HepG2 (cell line): Measurements from ENCODE around the gene XRCC5. TPM values are rescaled to one million over a fixed set of nuclear protein-coding genes. Genes with fewer than 3 reads are reported as not detected.

ENCODE experiments used
- ATAC-seq: fragments of 200-7000 bp; cut with Tn5 transposase; 3 replicates; pipeline ENCODE4 v1.9.1; 2020; ENCODE audit warnings: mild to moderate bottlenecking, moderate library complexity
- BruUV-seq: library from RNA; stranded (reverse); fragments of 400-500 nt; replicated peaks from 2 replicates; lab custom pipeline; 2021; lab: Mats Ljungman, UMichigan
- CTCF ChIA-PET: fragments of 300-600 bp; formaldehyde crosslinking; extraction: SDS; loops from one replicate; lab custom pipeline; 2021; ENCODE audit warnings: low total read pairs, inconsistent platforms, low intra/inter-chr PET ratio; lab: Yijun Ruan, JAX
- POLR2A ChIA-PET: fragments of 350-600 bp; sonication (Branson Sonifier 250); formaldehyde crosslinking; loops from one replicate; lab custom pipeline; 2020; ENCODE audit warnings: antibody characterized with exemption, inconsistent platforms; lab: Yijun Ruan, JAX
- DNase-seq: peaks from one replicate; pipeline ENCODE4 v3.0.0-alpha.2; 2015; ENCODE audit warnings: low spot score
- FAIRE-seq: peaks from 3 replicates; lab custom pipeline; 2011; peaks lifted over from hg19 to GRCh38; lab: Jason Lieb, UNC
- H2AFZ ChIP-seq: one replicate; pipeline ENCODE4 v1.6.1; 2011; ENCODE audit warnings: low read length, inconsistent platforms
- H3K27ac ChIP-seq: fragments of 300-600 bp; 3 replicates; pipeline ENCODE4 v1.8.0; 2011; ENCODE audit warnings: mixed run types, mild to moderate bottlenecking, mixed read lengths, low read length, inconsistent platforms; ENCODE audit not compliant: insufficient read depth; ENCODE audit errors: extremely low read length
- H3K27me3 ChIP-seq, 2 experiments: fragments of 200-600 bp in 1 of 2; 2 replicates in 1 of 2; 3 replicates in 1 of 2; pipeline versions ENCODE4 v1.6.0 to v1.8.0; 2011; ENCODE audit warnings: low read length in 2 of 2, mild to moderate bottlenecking in 2 of 2, moderate library complexity in 2 of 2, inconsistent platforms in 1 of 2; ENCODE audit not compliant: insufficient read depth in 2 of 2, control insufficient read depth in 1 of 2
- H3K36me3 ChIP-seq, 2 experiments: fragments of 200-600 bp in 1 of 2; replicated peaks in 1 of 2; 2 replicates in 1 of 2; 3 replicates in 1 of 2; pipeline versions ENCODE4 v1.5.1 to v1.8.0; 2011; ENCODE audit warnings: low read length in 2 of 2, inconsistent platforms in 1 of 2; ENCODE audit not compliant: insufficient read depth in 2 of 2, control insufficient read depth in 1 of 2
- H3K4me1 ChIP-seq: 2 replicates; pipeline ENCODE4 v1.5.1; 2012; ENCODE audit warnings: low read length, inconsistent platforms; ENCODE audit not compliant: insufficient read depth
- H3K4me2 ChIP-seq: 2 replicates; pipeline ENCODE4 v1.6.0; 2011; ENCODE audit warnings: low read depth, low read length, inconsistent platforms
- H3K4me3 ChIP-seq, 3 experiments: fragments of 200-600 bp in 1 of 3; sonication (generic), shearing (Covaris generic) in 1 of 3; replicated peaks in 1 of 3; 2 replicates each; pipeline ENCODE4 v1.5.1; 2011 to 2016; ENCODE audit warnings: low read length in 3 of 3, inconsistent platforms in 2 of 3, low read depth in 2 of 3, mild to moderate bottlenecking in 2 of 3, control low read depth in 1 of 3, mixed read lengths in 1 of 3; ENCODE audit not compliant: insufficient read depth in 1 of 3
- H3K79me2 ChIP-seq: one replicate; pipeline ENCODE4 v1.6.1; 2011; ENCODE audit warnings: low read length, inconsistent platforms; ENCODE audit not compliant: insufficient read depth
- H3K9ac ChIP-seq: 2 replicates; pipeline ENCODE4 v1.6.0; 2011; ENCODE audit warnings: mild to moderate bottlenecking, low read depth, low read length, inconsistent platforms; ENCODE audit not compliant: insufficient read depth
- H3K9me3 ChIP-seq: 2 replicates; pipeline ENCODE4 v1.5.1; 2012; ENCODE audit warnings: mild to moderate bottlenecking, low read length
- H4K20me1 ChIP-seq: 2 replicates; pipeline ENCODE4 v1.6.0; 2011; ENCODE audit warnings: inconsistent platforms, mild to moderate bottlenecking, low read length, moderate library complexity; ENCODE audit not compliant: insufficient read depth
- CEBPB ChIP-seq: IDR thresholded peaks from 2 replicates; pipeline ENCODE4 v1.6.1; 2011; ENCODE audit warnings: low read depth, low read length, improper control_type of control experiment, borderline replicate concordance
- CEBPG ChIP-seq: IDR thresholded peaks from 2 replicates; pipeline ENCODE4 v1.6.1; 2016
- CHD2 ChIP-seq: IDR thresholded peaks from 2 replicates; pipeline ENCODE4 v1.6.1; 2011; ENCODE audit warnings: low read depth, low read length, improper control_type of control experiment
- DNMT1 ChIP-seq: sonication (generic); formaldehyde crosslinking; IDR thresholded peaks from 2 replicates; pipeline ENCODE4 v1.5.1; 2020; ENCODE audit warnings: mild to moderate bottlenecking, missing genetic modification reagents
- GATAD2A ChIP-seq: IDR thresholded peaks from 2 replicates; pipeline ENCODE4 v1.6.1; 2016
- HINFP ChIP-seq: sonication (generic); formaldehyde crosslinking; IDR thresholded peaks from 2 replicates; pipeline ENCODE4 v1.4.0; 2020; ENCODE audit warnings: low read depth, mild to moderate bottlenecking, missing genetic modification reagents
- RBM22 ChIP-seq: fragments of 200-400 bp; formaldehyde crosslinking; optimal IDR thresholded peaks from 2 replicates; pipeline ENCODE3; 2017; ENCODE audit warnings: mild to moderate bottlenecking, low read length, moderate library complexity
- SAP130 ChIP-seq: IDR thresholded peaks from 2 replicates; pipeline ENCODE4 v1.6.1; 2016; ENCODE audit warnings: low read depth
- SP2 ChIP-seq: sonication (generic); formaldehyde crosslinking; IDR thresholded peaks from 2 replicates; pipeline ENCODE4 v1.5.1; 2020; ENCODE audit warnings: mild to moderate bottlenecking, missing genetic modification reagents
- SPEN ChIP-seq: sonication (generic); formaldehyde crosslinking; IDR thresholded peaks from 2 replicates; pipeline ENCODE4 v1.5.1; 2020; ENCODE audit warnings: low read depth, mild to moderate bottlenecking, missing genetic modification reagents
- TRAFD1 ChIP-seq: sonication (generic); formaldehyde crosslinking; IDR thresholded peaks from 2 replicates; pipeline ENCODE4 v1.5.1; 2020; ENCODE audit warnings: missing genetic modification reagents, mild to moderate bottlenecking, borderline replicate concordance
- ZBTB20 ChIP-seq: sonication (generic); formaldehyde crosslinking; IDR thresholded peaks from 2 replicates; pipeline ENCODE4 v1.8.1; 2023; ENCODE audit warnings: missing genetic modification reagents, low read depth, mild to moderate bottlenecking, borderline replicate concordance
- ZBTB37 ChIP-seq: sonication (generic); formaldehyde crosslinking; IDR thresholded peaks from 2 replicates; pipeline ENCODE4 v1.4.0; 2020; ENCODE audit warnings: mild to moderate bottlenecking, missing genetic modification reagents
- ZBTB8A ChIP-seq: sonication (generic); formaldehyde crosslinking; IDR thresholded peaks from 2 replicates; pipeline ENCODE4 v1.4.0; 2020; ENCODE audit warnings: mild to moderate bottlenecking, low read depth, missing genetic modification reagents, borderline replicate concordance
- ZFP91 ChIP-seq: sonication (generic); formaldehyde crosslinking; IDR thresholded peaks from 2 replicates; pipeline ENCODE4 v1.9.0; 2022; ENCODE audit warnings: missing genetic modification reagents, mild to moderate bottlenecking, borderline replicate concordance
- ZNF580 ChIP-seq: IDR thresholded peaks from 2 replicates; pipeline ENCODE4 v1.6.1; 2016; ENCODE audit warnings: low read depth, borderline replicate concordance
- ZNF691 ChIP-seq: sonication (generic); formaldehyde crosslinking; IDR thresholded peaks from 2 replicates; pipeline ENCODE4 v1.4.0; 2020; ENCODE audit warnings: missing genetic modification reagents, low read depth, mild to moderate bottlenecking, borderline replicate concordance
- ZNF749 ChIP-seq: sonication (generic); formaldehyde crosslinking; IDR thresholded peaks from 2 replicates; pipeline ENCODE4 v1.8.0; 2022; ENCODE audit warnings: mild to moderate bottlenecking, missing genetic modification reagents, moderate library complexity, borderline replicate concordance
- WGBS: methylation state at CpG from one replicate; pipeline ENCODE4 v1.1.6; 2017; ENCODE audit warnings: low lambda C conversion rate; 5-methylcytosine and 5-hydroxymethylcytosine counted together
- in situ Hi-C: cut with HindIII; loops from 2 replicates; pipeline ENCODE4 v1.10.0; 2017; ENCODE audit warnings: low pct_unique_long_range_greater_than_20kb; ENCODE audit not compliant: extremely low pct_ligation_motif_present
- intact Hi-C: fragments of 100-400 bp; cut with micrococcal nuclease; formaldehyde crosslinking; loops from one replicate; pipeline ENCODE4 v1.10.0; 2022; ENCODE audit not compliant: unreplicated experiment
- polyA plus RNA-seq, 8 experiments: library from polyadenylated mRNA; depleted of rRNA in 3 of 8; stranded (reverse) in 7 of 8; unstranded in 1 of 8; fragments of >200 nt; fragmentation: Illumina TruSeq in 4 of 8; extraction: Trizol in 4 of 8; gene quantifications; 2 replicates each; pipeline versions ENCODE4 v1.2.1 to v1.2.3, GENCODE V29; 2011 to 2016; ENCODE audit warnings: low read depth in 4 of 8, missing spikeins in 1 of 8, mixed read lengths in 1 of 8; ENCODE audit not compliant: insufficient read depth in 1 of 8
- total RNA-seq, 5 experiments: library from RNA; depleted of rRNA; stranded (reverse); fragments of >200 nt; fragmentation: Illumina TruSeq; extraction: Trizol; gene quantifications; 2 replicates each; pipeline ENCODE4 v1.2.3, GENCODE V29; 2016; ENCODE audit warnings: low read depth in 1 of 5

The XRCC5 gene
- total and polyA plus RNA-seq, 2 of the 13 experiments (the other 11 are each of a cell fraction or from before 2014, with no cell fraction given): 264 to 454 TPM

- no peak for FAIRE-seq
- TF ChIP-seq SAP130 (CRISPR knock-in tag): no peak
- peak; percentile 38 for TF ChIP-seq RBM22
- TF ChIP-seq ZBTB20 (CRISPR knock-in tag): no peak
- no peak for TF ChIP-seq HINFP (CRISPR knock-in tag)
- no peak for TF ChIP-seq DNMT1
- no peak for TF ChIP-seq ZFP91 (CRISPR knock-in tag)
- TF ChIP-seq ZNF749 (CRISPR knock-in tag): no peak
- TF ChIP-seq ZBTB8A (CRISPR knock-in tag): no peak
- TF ChIP-seq ZNF691 (CRISPR knock-in tag): no peak
- TF ChIP-seq CHD2: no peak
- TF ChIP-seq CEBPB: peak; percentile 90
- no peak for TF ChIP-seq ZBTB37 (CRISPR knock-in tag)
- TF ChIP-seq SP2 (CRISPR knock-in tag): no peak
- no peak for TF ChIP-seq TRAFD1 (CRISPR knock-in tag)
- no peak for TF ChIP-seq SPEN
- no peak for TF ChIP-seq GATAD2A
- TF ChIP-seq ZNF580: no peak
- 0 out of 2 replicates have a peak, but pooled peaks have one; percentile 32 for TF ChIP-seq CEBPG (CRISPR knock-in tag)
Observed at GRCh38 chr2:216169087-216169486, 59.9 kb downstream of the XRCC5 start.

More at GRCh38 chr2:216169087-216169486, 59.9 kb downstream of the XRCC5 start:
- no peaks in the 10 kb centered on the region for H3K9me3 ChIP-seq
- BruUV-seq: no TSS peak
- H3K27me3 ChIP-seq: no peaks in the 10 kb centered on the region
- no peak overlapping the region for H3K4me2 ChIP-seq
- WGBS: 100% methylated on average over 3 of the region's 3 CpGs
- H3K4me1 ChIP-seq: peaks cover 2% of the 10 kb centered on the region; the same call in 1 of the 2 replicates
- H3K36me3 ChIP-seq: peaks cover 24 to 89% of the 10 kb centered on the region in 2 experiments
- H3K79me2 ChIP-seq: peaks cover 8% of the 10 kb centered on the region
- H2AFZ ChIP-seq: no peak overlapping the region
- no peak for DNase-seq
- no peak overlapping the region for H3K27ac ChIP-seq
- peaks cover 3% of the 10 kb centered on the region; the same call in 1 of the 2 replicates for H4K20me1 ChIP-seq
- ChIA-PET POLR2A (no interaction called here), CTCF (no interaction called here)
- H3K9ac ChIP-seq: no peak overlapping the region
- ATAC-seq: no peak
- in situ Hi-C loops (no loop called here), intact Hi-C loops (no loop called here)
- H3K4me3 ChIP-seq: no peak overlapping the region
